MM.1S (cell line): Measurements from ENCODE around the gene SC5D.

ENCODE experiments used
- DNase-seq: peaks from one replicate; pipeline ENCODE4 v3.0.0-alpha.2; 2015
- H2AFZ ChIP-seq: fragments of 300-600 bp; sonication (generic); 2 replicates; pipeline ENCODE4 v1.6.0; 2016; ENCODE audit warnings: antibody characterized with exemption, low read length
- H3F3A ChIP-seq: fragments of 300-600 bp; sonication (generic); 2 replicates; pipeline ENCODE4 v1.6.1; 2016; ENCODE audit warnings: mild to moderate bottlenecking, antibody characterized with exemption, low read length, moderate library complexity, mixed read lengths; ENCODE audit not compliant: insufficient read depth
- H3K27ac ChIP-seq: fragments of 300-600 bp; sonication (generic); 2 replicates; pipeline ENCODE4 v1.5.1; 2016; ENCODE audit warnings: mild to moderate bottlenecking, low read length
- H3K27me3 ChIP-seq: fragments of 300-600 bp; sonication (generic); replicated peaks from 2 replicates; pipeline ENCODE4 v1.6.0; 2016; ENCODE audit warnings: low read length; ENCODE audit not compliant: insufficient read depth
- H3K36me3 ChIP-seq: fragments of 300-600 bp; sonication (generic); replicated peaks from 2 replicates; pipeline ENCODE4 v1.6.1; 2016; ENCODE audit warnings: mild to moderate bottlenecking, low read length, mixed read lengths; ENCODE audit not compliant: insufficient read depth
- H3K4me1 ChIP-seq: fragments of 300-600 bp; sonication (generic); 2 replicates; pipeline ENCODE4 v1.6.1; 2016; ENCODE audit warnings: low read length, mixed read lengths
- H3K4me2 ChIP-seq: fragments of 300-600 bp; sonication (generic); 2 replicates; pipeline ENCODE4 v1.6.0; 2016; ENCODE audit warnings: low read depth, low read length
- H3K4me3 ChIP-seq: fragments of 300-600 bp; sonication (generic); 2 replicates; pipeline ENCODE4 v1.5.1; 2016; ENCODE audit warnings: low read length, mixed read lengths
- H3K79me2 ChIP-seq: fragments of 300-600 bp; sonication (generic); 2 replicates; pipeline ENCODE4 v1.6.1; 2016; ENCODE audit warnings: mixed run types, low read length, mixed read lengths
- H3K9ac ChIP-seq: fragments of 300-600 bp; sonication (generic); 2 replicates; pipeline ENCODE4 v1.6.1; 2016; ENCODE audit warnings: low read length, mixed read lengths
- H3K9me2 ChIP-seq: fragments of 300-600 bp; sonication (generic); replicated peaks from 2 replicates; pipeline ENCODE4 v1.6.1; 2016; ENCODE audit warnings: mild to moderate bottlenecking, low read length, mixed read lengths; ENCODE audit not compliant: insufficient read depth
- H3K9me3 ChIP-seq: fragments of 300-600 bp; sonication (generic); replicated peaks from 2 replicates; pipeline ENCODE4 v1.6.1; 2016; ENCODE audit warnings: mild to moderate bottlenecking, low read length, mixed read lengths; ENCODE audit not compliant: insufficient read depth
- H4K20me1 ChIP-seq: fragments of 300-600 bp; sonication (generic); 2 replicates; pipeline ENCODE4 v1.6.1; 2016; ENCODE audit warnings: mild to moderate bottlenecking, low read length, moderate library complexity, mixed read lengths; ENCODE audit not compliant: insufficient read depth
- CTCF ChIP-seq: fragments of 300-600 bp; sonication (generic); IDR thresholded peaks from 2 replicates; pipeline ENCODE4 v1.5.1; 2016; ENCODE audit warnings: antibody characterized with exemption, low read length, mixed read lengths
- EZH2 ChIP-seq: fragments of 300-600 bp; sonication (generic); optimal IDR thresholded peaks from 2 replicates; pipeline ENCODE3; 2017; ENCODE audit warnings: low read depth, mild to moderate bottlenecking, antibody characterized with exemption, low read length, mixed read lengths
- EZH2phosphoT487 ChIP-seq: fragments of 300-600 bp; sonication (generic); IDR thresholded peaks from 2 replicates; pipeline ENCODE4 v1.6.1; 2018; ENCODE audit warnings: antibody characterized with exemption, low read length

SC5D gene

GRCh38 chr11:121338536-121338935 lies 46.0 kb downstream of the SC5D start:
- no peak for TF ChIP-seq CTCF
- TF ChIP-seq EZH2phosphoT487, result no peak
- TF ChIP-seq EZH2, result no peak
- no peaks in the 10 kb centered on the region for H3K79me2 ChIP-seq
- no peaks in the 10 kb centered on the region for H3K9me3 ChIP-seq
- H2AFZ ChIP-seq, result no peak overlapping the region
- no peak overlapping the region for H3K9ac ChIP-seq
- no peak overlapping the region for H3K4me3 ChIP-seq
- H3K27ac ChIP-seq, result no peak overlapping the region
- H3K9me2 ChIP-seq, result no peaks in the 10 kb centered on the region
- no peaks in the 10 kb centered on the region for H3F3A ChIP-seq
- no peak for DNase-seq
- no peaks in the 10 kb centered on the region for H3K27me3 ChIP-seq
- no peaks in the 10 kb centered on the region for H3K36me3 ChIP-seq
- H4K20me1 ChIP-seq, result no peaks in the 10 kb centered on the region
- H3K4me2 ChIP-seq, result no peak overlapping the region
- peaks cover 10% of the 10 kb centered on the region for H3K4me1 ChIP-seq

GRCh38 chr11:121340032-121340580 lies 47.5 kb downstream of the SC5D start:
- Histone ChIP-seq H4K20me1 (no peaks in the 10 kb centered on the region), H3K4me2 (no peak overlapping the region), H3K27ac (no peak overlapping the region), H3F3A (no peaks in the 10 kb centered on the region), H3K4me1 (peaks cover 10% of the 10 kb centered on the region), H3K9ac (no peak overlapping the region), H3K79me2 (no peaks in the 10 kb centered on the region), H3K27me3 (no peaks in the 10 kb centered on the region), H2AFZ (no peak overlapping the region), H3K4me3 (no peak overlapping the region), H3K36me3 (no peaks in the 10 kb centered on the region), H3K9me2 (no peaks in the 10 kb centered on the region), H3K9me3 (no peaks in the 10 kb centered on the region)
- TF ChIP-seq CTCF, result no peak
- no peak for DNase-seq

- Histone ChIP-seq H3K4me2 (no peak overlapping the region), H4K20me1 (no peaks in the 10 kb centered on the region), H3K36me3 (no peaks in the 10 kb centered on the region), H3K9me3 (no peaks in the 10 kb centered on the region), H3K9me2 (no peaks in the 10 kb centered on the region), H3K79me2 (no peaks in the 10 kb centered on the region), H3K4me1 (peaks cover 10% of the 10 kb centered on the region), H3K27me3 (no peaks in the 10 kb centered on the region), H3F3A (no peaks in the 10 kb centered on the region), H3K27ac (no peak overlapping the region), H2AFZ (no peak overlapping the region), H3K4me3 (no peak overlapping the region), H3K9ac (no peak overlapping the region)
- DNase-seq, result no peak
- TF ChIP-seq EZH2phosphoT487 (no peak), CTCF (no peak), EZH2 (no peak)
Observed at GRCh38 chr11:121341609-121342008, 49.0 kb downstream of the SC5D start.
